Neural crest cell (in vitro differentiated cells): ENCODE results near the gene CD52. TPM values are rescaled to one million over a fixed set of nuclear protein-coding genes. Genes with fewer than 3 reads are reported as not detected.

Experiments
- DNase-seq: peaks from one replicate; pipeline ENCODE4 v3.0.0; 2021; ENCODE audit warnings: low read depth, mixed read lengths, low spot score
- H3K27ac Mint-ChIP-seq: one replicate; pipeline ENCODE4 v1.8.0; 2021; ENCODE audit warnings: mild to moderate bottlenecking, mixed read lengths; ENCODE audit not compliant: unreplicated experiment
- H3K27me3 Mint-ChIP-seq: 2 replicates; pipeline ENCODE4 v1.8.0; 2021; ENCODE audit warnings: low read depth, mild to moderate bottlenecking, mixed read lengths
- H3K36me3 Mint-ChIP-seq: 2 replicates; pipeline ENCODE4 v1.8.0; 2021; ENCODE audit warnings: low read depth, mild to moderate bottlenecking, mixed read lengths
- H3K4me1 Mint-ChIP-seq: 2 replicates; pipeline ENCODE4 v1.8.0; 2021; ENCODE audit warnings: mixed read lengths
- H3K4me3 Mint-ChIP-seq: one replicate; pipeline ENCODE4 v1.8.0; 2021; ENCODE audit warnings: mild to moderate bottlenecking, mixed read lengths
- H3K9me3 Mint-ChIP-seq: 2 replicates; pipeline ENCODE4 v1.8.0; 2021; ENCODE audit warnings: mixed read lengths
- total RNA-seq: library from RNA; stranded (reverse); gene quantifications from 2 replicates; pipeline ENCODE4 v1.2.1, GENCODE V29; 2021
- TF ChIP-seq, protein P1 (sequence below): fragments of 200-600 bp; sonication (generic); conservative IDR thresholded peaks from 2 replicates; pipeline ENCODE4 v1.5.0; 2021; ENCODE audit warnings: antibody characterized with exemption, mild to moderate bottlenecking

Gene CD52
- total RNA-seq, 1 donor from 2014 or later = not detected

DNA sequence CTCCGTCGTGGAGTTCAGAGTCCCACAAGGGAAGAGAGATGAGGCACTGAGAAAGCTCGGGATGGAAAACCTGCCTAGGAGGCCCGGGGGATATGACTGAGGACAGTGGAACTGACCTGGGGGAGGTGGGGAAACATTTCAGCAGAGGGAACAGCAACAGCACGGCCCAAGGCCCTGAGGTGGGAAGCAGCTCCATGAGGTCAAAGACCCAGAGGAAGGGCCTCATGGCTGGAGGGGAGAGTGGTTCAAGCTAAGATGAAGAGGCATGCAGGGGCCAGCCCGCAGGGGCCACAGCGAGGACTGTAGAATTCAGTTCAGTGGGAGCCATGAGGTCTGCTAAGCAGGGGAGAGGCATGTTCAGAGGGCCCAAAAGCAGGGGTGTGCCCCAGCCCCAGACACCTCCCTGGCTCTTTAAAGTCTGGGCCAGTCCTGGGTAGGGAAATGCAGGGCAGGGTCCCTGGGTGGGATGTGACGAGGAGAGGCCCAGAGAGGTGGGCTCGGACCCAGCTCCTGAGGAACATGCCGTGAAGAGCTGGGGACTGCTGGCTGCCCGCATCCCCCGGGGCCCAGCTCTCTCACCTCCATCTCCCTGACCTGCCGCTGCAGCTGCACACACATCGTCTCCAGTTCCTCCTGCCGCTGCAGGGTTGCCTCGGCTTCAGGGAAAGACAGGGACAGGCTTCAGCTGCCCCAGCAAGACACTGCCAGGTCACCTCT is 21.3 kb upstream of the CD52 start:
- H3K36me3 Mint-ChIP-seq = no peaks in the 10 kb centered on the region
- H3K4me1 Mint-ChIP-seq = peaks cover 9% of the 10 kb centered on the region
- no peak overlapping the region for H3K4me3 Mint-ChIP-seq
- DNase-seq = no peak
- H3K27me3 Mint-ChIP-seq = no peaks in the 10 kb centered on the region
- TF ChIP-seq, protein P1, sequence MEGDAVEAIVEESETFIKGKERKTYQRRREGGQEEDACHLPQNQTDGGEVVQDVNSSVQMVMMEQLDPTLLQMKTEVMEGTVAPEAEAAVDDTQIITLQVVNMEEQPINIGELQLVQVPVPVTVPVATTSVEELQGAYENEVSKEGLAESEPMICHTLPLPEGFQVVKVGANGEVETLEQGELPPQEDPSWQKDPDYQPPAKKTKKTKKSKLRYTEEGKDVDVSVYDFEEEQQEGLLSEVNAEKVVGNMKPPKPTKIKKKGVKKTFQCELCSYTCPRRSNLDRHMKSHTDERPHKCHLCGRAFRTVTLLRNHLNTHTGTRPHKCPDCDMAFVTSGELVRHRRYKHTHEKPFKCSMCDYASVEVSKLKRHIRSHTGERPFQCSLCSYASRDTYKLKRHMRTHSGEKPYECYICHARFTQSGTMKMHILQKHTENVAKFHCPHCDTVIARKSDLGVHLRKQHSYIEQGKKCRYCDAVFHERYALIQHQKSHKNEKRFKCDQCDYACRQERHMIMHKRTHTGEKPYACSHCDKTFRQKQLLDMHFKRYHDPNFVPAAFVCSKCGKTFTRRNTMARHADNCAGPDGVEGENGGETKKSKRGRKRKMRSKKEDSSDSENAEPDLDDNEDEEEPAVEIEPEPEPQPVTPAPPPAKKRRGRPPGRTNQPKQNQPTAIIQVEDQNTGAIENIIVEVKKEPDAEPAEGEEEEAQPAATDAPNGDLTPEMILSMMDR = no peak
- H3K27ac Mint-ChIP-seq = peak overlapping the region; percentile 88
- H3K9me3 Mint-ChIP-seq = no peaks in the 10 kb centered on the region

DNA sequence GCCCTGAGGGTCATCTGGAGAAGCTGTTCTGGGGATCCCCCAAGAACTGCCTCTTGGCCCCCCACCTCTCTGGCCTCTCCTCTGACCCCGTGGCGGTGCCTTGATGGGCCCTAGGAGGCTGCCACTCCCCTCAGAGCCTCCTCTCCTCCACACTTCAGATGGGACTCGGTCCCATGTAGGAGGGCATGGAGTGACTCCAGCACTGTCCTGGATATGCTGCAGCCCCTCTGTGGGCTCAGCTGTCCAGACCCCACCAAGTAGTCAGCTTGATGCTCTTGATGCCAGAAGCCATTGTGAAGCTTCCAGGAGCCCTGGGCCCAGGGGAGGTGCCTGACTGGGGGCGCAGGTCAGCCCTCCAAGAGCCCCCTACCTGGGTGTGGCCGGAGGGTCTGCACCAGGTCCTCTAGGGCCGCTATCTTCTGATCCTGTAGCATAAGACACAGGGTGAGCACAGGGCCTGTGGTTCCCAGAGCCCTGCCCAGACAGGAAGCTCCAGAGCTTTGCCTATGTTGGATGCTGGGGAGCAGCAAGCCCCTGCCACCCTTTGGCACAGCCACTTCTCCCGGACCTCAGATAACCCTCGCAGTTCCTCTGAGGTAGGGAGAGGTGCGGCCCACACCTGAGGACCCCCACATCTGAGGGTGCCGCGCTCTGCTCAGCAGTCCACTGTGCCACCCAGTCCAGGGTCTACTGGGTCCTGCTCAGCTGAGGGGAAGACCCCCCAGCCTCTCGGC is 20.5 kb upstream of the CD52 start:
- Mint-ChIP-seq H3K36me3 (no peaks in the 10 kb centered on the region), H3K27me3 (no peaks in the 10 kb centered on the region), H3K4me1 (peaks cover 5% of the 10 kb centered on the region), H3K27ac (no peak overlapping the region), H3K9me3 (no peaks in the 10 kb centered on the region), H3K4me3 (no peak overlapping the region)
- DNase-seq = no peak
- TF ChIP-seq, protein P1 = no peak

DNA sequence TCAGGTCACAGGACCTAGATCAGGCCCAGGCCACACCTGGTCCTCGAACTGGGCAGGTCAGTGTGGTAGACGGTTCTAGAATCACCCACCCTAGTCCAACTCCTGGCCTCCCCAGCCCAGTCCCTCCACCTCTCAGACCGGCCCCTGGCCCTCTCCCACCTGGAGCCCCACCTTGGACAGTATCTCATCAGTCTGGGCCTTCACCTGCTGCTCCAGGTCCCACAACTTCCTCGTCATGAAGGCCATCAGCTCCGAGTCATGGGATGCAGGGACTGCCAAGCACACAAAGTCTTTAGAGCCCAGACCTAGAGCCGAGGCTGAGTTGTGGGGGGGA is 20.0 kb upstream of the CD52 start:
- no peak overlapping the region for H3K27ac Mint-ChIP-seq
- no peaks in the 10 kb centered on the region for H3K36me3 Mint-ChIP-seq
- no peak for DNase-seq
- no peaks in the 10 kb centered on the region for H3K9me3 Mint-ChIP-seq
- no peaks in the 10 kb centered on the region for H3K27me3 Mint-ChIP-seq
- no peak overlapping the region for H3K4me3 Mint-ChIP-seq
- TF ChIP-seq, protein P1 = no peak
- peaks cover 5% of the 10 kb centered on the region for H3K4me1 Mint-ChIP-seq

DNA sequence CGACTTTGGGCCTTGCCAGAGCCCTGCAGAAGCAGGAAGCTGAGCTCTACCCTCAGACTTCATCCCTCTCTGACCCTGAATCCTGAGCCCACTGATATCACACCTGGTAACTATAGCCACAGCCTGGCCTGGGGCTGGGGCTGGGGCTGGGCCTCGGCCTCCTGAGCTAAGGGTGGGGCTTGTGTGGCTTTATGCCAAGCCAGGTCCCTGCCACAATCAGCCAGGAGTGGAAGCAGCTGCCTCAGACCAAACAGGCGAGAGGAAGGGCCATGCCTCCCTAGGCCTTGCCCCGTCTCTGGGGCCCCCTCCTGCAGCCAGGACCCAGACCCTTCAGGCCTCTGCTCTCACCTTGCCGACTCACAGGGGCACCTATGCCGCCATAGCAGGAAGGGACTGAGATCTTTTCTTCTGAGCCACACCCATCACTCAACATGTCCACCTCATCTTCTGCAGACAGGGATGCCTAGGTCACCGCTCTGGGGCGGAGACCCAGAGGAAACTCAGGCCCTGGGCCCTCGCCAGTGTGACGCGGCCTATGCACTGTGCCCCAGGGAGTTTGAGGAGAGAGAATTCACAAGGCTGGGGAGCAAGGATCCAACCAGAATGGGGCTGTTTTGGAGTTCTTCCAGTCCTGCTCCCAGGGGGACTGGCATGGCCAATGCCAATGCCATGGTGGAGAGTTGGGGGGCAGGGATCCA is 17.0 kb upstream of the CD52 start:
- TF ChIP-seq, protein P1 = no peak
- H3K27ac Mint-ChIP-seq = peak overlapping the region; percentile 68
- DNase-seq = no peak
- H3K27me3 Mint-ChIP-seq = no peaks in the 10 kb centered on the region
- H3K4me1 Mint-ChIP-seq = peaks cover 4% of the 10 kb centered on the region
- H3K9me3 Mint-ChIP-seq = no peaks in the 10 kb centered on the region
- H3K36me3 Mint-ChIP-seq = no peaks in the 10 kb centered on the region
- H3K4me3 Mint-ChIP-seq = no peak overlapping the region

DNA sequence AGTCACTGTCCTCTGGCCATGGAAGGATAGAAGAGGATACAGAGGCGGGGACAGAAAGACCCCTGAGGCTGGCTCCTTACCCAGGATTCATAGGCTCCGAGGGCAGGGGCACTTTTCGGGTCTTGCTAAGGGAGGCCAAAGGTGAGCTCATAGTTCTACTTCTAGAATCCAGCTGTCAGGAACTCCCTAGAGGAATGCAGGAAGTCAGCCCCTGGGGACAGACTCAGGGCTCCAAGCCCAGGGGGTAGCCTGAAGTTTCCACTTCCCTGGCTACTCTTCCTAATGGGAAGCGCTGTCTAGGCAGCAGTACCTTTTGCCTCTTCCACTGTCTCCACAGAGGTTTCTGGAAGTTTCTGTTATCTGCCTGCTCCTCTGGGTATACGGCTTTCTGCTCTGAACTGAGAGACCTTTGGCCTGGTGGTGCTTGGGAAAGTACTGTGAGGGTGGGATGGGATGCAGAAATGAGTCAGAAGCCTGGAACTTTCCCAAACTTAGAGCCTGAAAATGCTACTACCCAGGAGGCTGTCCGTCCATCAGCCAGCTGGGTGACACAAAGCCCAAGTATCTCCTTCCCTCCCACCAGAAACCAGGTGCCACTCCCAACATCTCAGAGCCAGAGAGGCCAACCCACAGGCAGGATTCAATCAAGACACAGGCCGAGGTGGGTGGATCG is 14.9 kb upstream of the CD52 start:
- Mint-ChIP-seq H3K36me3 (no peaks in the 10 kb centered on the region), H3K4me1 (peaks cover 17% of the 10 kb centered on the region), H3K27me3 (no peaks in the 10 kb centered on the region), H3K4me3 (peak overlapping the region; percentile 49), H3K9me3 (no peaks in the 10 kb centered on the region), H3K27ac (no peak overlapping the region)
- DNase-seq = no peak
- TF ChIP-seq, protein P1 = no peak
